K562 (cell line): ENCODE measurements around the gene NPFFR1. TPM values are rescaled to one million over a fixed set of nuclear protein-coding genes. Genes with fewer than 3 reads are reported as not detected.

Experiments used
- CBFA2T3 ChIP-seq: fragments of 450-650 bp; IDR thresholded peaks from 2 replicates; pipeline ENCODE4 v1.6.1; 2017
- EP300 ChIP-seq: IDR thresholded peaks from 2 replicates; pipeline ENCODE4 v1.6.1; 2012; ENCODE audit warnings: low read length, improper control_type of control experiment
- NFE2L1 ChIP-seq: fragments of 450-650 bp; IDR thresholded peaks from 2 replicates; pipeline ENCODE4 v1.6.1; 2016; ENCODE audit warnings: missing genetic modification characterization, low read depth, mild to moderate bottlenecking, missing compliant biosample characterization, moderate library complexity, borderline replicate concordance
- NR2C2 ChIP-seq, 2 experiments: fragments of 200-800 bp in 1 of 2; sonication (Bioruptor generic) in 1 of 2; sonication (generic) in 1 of 2; formaldehyde crosslinking in 1 of 2; IDR thresholded peaks; 2 replicates each; pipeline versions ENCODE4 v1.6.1 to v1.8.0; 2016 to 2022; ENCODE audit warnings: mild to moderate bottlenecking in 1 of 2, missing compliant biosample characterization in 1 of 2, missing genetic modification characterization in 1 of 2, missing genetic modification reagents in 1 of 2
- RNF219 ChIP-seq: fragments of 250-450 bp; sonication (Bioruptor Pico); IDR thresholded peaks from 2 replicates; pipeline ENCODE4 v1.5.0; 2022; ENCODE audit warnings: mild to moderate bottlenecking
- TRIM25 ChIP-seq: fragments of 450-650 bp; IDR thresholded peaks from 2 replicates; pipeline ENCODE4 v1.7.0; 2016; ENCODE audit warnings: borderline replicate concordance
- ZNF121 ChIP-seq: sonication (generic); formaldehyde crosslinking; conservative IDR thresholded peaks from 2 replicates; pipeline ENCODE4 v1.8.0; 2022; ENCODE audit warnings: missing genetic modification reagents
- polyA plus RNA-seq, 8 experiments: library from polyadenylated mRNA; depleted of rRNA in 4 of 8; stranded (reverse) in 5 of 8; unstranded in 3 of 8; fragments of >200 nt; fragmentation: Nextera tagmentation in 2 of 8; fragmentation: Illumina TruSeq in 1 of 8; extraction: Ambion mirVana in 2 of 8; extraction: Trizol in 1 of 8; gene quantifications; 2 replicates each; pipeline versions ENCODE4 v1.2.1 to v1.2.3, GENCODE V29; 2011 to 2014; ENCODE audit warnings: inconsistent platforms in 1 of 8, missing spikeins in 1 of 8
- total RNA-seq, 7 experiments: library from RNA; depleted of rRNA in 6 of 7; stranded (reverse); fragments of >200 nt in 6 of 7; fragmentation: Illumina TruSeq in 2 of 7; extraction: Trizol in 2 of 7; gene quantifications; 2 replicates each; pipeline versions ENCODE4 v1.2.1 to v1.2.3, GENCODE V29; 2011 to 2021; ENCODE audit warnings: low replicate concordance in 1 of 7

The NPFFR1 gene
- total and polyA plus RNA-seq, 9 of the 15 experiments (the other 6 are each of a cell fraction or from before 2014, with no cell fraction given), result under 0.01 TPM; not detected in 8

GRCh38 chr10:70277396-70278030 is 6.3 kb downstream of the NPFFR1 start (continued):
- TF ChIP-seq RNF219, result no peak
- no peak for TF ChIP-seq CBFA2T3
- no peak for TF ChIP-seq EP300
- TF ChIP-seq ZNF121 (CRISPR knock-in tag), result no peak
- no peak for TF ChIP-seq NFE2L1 (tag)
- no peak for TF ChIP-seq TRIM25
- no peak for TF ChIP-seq NR2C2 (CRISPR knock-in tag; IDR thresholded peaks at IDR 0.05)
- TF ChIP-seq NR2C2 (tag; IDR thresholded peaks at IDR 0.05), result no peak
